Measurements from ENCODE around the gene CTSD.
A peak's percentile ranks its signal among the peaks of the same experiment; 100 is the strongest.
"Not testable (repeated sequence)": the region's sequence is repeated elsewhere in the genome, so short reads cannot be mapped to it uniquely, and the experiment has no call there.

The CTSD gene

DNA sequence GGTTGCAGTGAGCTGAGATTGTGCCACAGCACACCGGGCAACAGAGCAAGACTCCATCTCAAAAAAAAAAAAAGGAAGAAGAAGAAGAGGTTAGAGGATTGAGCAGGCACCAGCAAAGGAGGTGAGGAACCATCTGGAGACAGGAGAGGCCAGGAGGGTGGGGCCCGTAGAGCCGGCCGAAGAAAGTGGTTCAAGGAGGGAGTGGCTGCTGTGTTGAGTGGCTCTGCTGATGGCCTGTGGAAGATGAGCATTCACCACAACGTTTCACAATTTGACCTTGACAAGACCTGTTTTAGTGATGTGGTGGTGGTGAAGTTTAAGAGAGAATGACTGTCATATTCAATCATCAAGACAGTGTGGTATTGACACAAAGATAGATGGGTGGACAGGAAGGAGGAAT, 6.8 kb upstream of the CTSD start:
- no peak for DNase-seq
- ATAC-seq (replicated peaks): no peak
- Mint-ChIP-seq H3K36me3 (ENCODE audit: insufficient read depth) (peaks cover 11% of the 10 kb centered on the region), H3K27me3 (no peaks in the 10 kb centered on the region), H3K4me3 (peak overlapping the region in 1 of 2 donors; percentile 5), H3K9me3 (no peaks in the 10 kb centered on the region), H3K27ac (no peak overlapping the region), H3K4me1 (ENCODE audit: low read depth in 2 of 2) (peaks cover 19 to 29% of the 10 kb centered on the region in 2 donors)

DNA sequence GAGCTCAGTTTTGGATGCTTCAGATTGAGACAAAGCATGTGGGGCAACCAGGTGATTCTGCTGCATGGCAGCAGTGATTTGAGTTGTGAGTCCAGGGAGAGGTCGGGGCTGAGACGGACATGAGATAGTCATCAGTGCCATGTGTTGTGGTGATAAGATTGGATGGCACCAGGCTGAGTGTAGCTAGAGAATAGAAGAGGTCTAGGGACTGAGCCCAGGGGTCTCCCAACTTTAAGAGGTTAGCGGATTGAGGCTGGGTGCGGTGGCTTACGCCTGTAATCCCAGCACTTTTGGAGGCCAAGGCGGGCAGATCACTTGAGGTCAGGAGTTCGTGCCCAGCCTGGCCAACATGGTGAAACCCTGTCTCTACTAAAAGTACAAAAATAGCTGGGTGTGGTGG, 6.3 kb upstream of the CTSD start:
- H3K27ac Mint-ChIP-seq: no peak overlapping the region
- H3K27me3 Mint-ChIP-seq: no peaks in the 10 kb centered on the region
- H3K4me1 Mint-ChIP-seq (ENCODE audit: low read depth in 2 of 2): peaks cover 19 to 29% of the 10 kb centered on the region in 2 donors
- H3K9me3 Mint-ChIP-seq: no peaks in the 10 kb centered on the region
- no peak for DNase-seq
- peak overlapping the region in 1 of 2 donors; percentile 5 for H3K4me3 Mint-ChIP-seq
- ATAC-seq (replicated peaks): no peak
- peaks cover 11% of the 10 kb centered on the region for H3K36me3 Mint-ChIP-seq (ENCODE audit: insufficient read depth)

DNA sequence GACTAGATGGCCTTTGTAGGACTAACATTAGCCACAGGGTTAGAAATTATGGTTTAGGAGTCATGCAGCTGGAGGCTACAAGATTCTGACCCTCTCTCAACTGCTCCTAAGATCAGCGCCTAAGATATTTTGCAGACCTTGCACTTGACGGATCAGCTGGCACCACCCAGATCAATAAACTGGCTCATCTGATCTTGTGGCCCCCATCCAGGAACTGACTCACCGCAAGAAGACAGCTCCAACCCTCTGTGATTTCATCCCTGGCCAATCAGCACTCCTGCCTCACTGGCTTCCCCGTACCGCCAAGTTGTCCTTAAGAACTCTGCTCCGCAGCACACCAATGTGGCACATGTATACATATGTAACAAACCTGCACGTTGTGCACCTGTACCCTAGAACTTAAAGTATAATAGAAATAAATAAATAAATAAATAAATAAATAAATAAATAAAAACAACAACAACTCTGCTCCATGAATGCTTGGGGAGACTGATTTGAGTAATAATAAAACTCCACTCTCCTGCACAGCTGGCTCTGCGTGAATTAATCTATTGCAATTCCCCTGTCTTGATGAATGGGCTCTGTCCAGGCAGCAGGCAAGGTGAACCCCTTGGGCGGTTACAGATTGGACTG, 5.7 kb upstream of the CTSD start:
- not testable (repeated sequence) for DNase-seq
- peak overlapping the region in 1 of 2 donors; percentile 78 for H3K27ac Mint-ChIP-seq

DNA sequence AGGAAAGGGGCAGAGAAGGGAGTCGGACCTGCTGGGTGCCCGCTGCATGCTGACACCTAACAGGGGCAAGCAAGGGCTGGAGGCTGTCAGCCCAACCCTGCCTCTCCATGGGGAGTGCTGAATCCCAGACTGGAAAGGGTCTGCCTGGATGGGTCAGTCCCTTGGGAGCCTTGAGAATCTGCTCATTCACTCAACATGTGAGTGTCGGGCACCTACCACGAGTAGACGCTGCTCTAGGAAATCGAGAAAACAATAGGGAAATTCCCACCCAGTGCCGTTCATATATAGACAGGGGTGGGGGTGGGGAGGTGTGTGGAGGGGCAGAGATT, 4.4 kb upstream of the CTSD start:
- H3K27me3 Mint-ChIP-seq: no peaks in the 10 kb centered on the region
- H3K4me1 Mint-ChIP-seq (ENCODE audit: low read depth in 2 of 2): peaks cover 17 to 24% of the 10 kb centered on the region in 2 donors
- ATAC-seq (replicated peaks) (no peak), DNase-seq (no peak)
- no peaks in the 10 kb centered on the region for H3K9me3 Mint-ChIP-seq
- H3K27ac Mint-ChIP-seq: no peak overlapping the region
- no peak overlapping the region for H3K4me3 Mint-ChIP-seq
- peaks cover 14% of the 10 kb centered on the region for H3K36me3 Mint-ChIP-seq (ENCODE audit: insufficient read depth)

More for the DNA sequence above, 5.7 kb upstream of the CTSD start:
- not testable (repeated sequence) for H3K27me3 Mint-ChIP-seq; H3K9me3 Mint-ChIP-seq; H3K4me3 Mint-ChIP-seq; ATAC-seq (replicated peaks)
- H3K4me1 Mint-ChIP-seq (ENCODE audit: low read depth in 2 of 2): peaks cover 20 to 29% of the 10 kb centered on the region in 2 donors
- H3K36me3 Mint-ChIP-seq (ENCODE audit: insufficient read depth): peaks cover 14% of the 10 kb centered on the region

DNA sequence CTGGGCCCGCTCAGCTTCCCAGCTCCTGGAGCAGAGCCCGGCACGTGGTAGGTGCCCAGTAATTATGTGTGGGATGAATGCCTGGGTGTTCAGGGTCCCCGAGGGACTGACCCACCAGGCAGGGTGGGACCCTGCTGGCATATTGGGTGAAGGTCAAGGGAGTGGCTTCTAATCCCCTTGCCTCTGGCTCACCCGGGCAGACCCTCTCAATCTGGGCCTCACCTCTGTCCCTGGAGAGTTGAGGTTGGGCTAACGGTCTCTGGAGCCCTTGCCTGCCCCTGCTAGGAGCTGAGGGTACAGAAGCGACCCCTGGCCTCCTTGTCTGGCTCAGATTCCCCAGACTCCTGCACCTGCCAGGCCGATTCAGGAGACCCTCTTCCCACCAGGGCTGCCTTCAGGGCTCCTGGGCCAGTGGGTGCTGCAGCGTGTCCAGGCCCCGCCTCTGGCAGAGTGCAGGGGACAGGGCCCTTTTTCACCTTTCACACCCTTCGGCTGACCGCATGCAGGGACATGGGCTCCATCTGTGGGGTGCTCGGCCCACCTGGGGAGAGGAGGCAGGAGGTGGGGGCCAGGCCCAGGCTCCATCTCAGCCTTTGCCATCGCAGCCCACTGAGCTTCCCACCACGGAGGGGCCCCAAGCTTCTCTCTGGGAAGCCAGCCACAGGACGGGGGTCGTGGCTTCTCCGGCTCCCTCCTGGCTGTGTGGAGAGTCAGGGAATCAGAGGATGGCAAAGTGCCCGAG, 3.8 kb upstream of the CTSD start:
- H3K27ac Mint-ChIP-seq: no peak overlapping the region
- no peaks in the 10 kb centered on the region for H3K27me3 Mint-ChIP-seq
- H3K4me3 Mint-ChIP-seq: no peak overlapping the region
- H3K4me1 Mint-ChIP-seq (ENCODE audit: low read depth in 2 of 2): peaks cover 19 to 25% of the 10 kb centered on the region in 2 donors
- peaks cover 14% of the 10 kb centered on the region for H3K36me3 Mint-ChIP-seq (ENCODE audit: insufficient read depth)
- no peak for DNase-seq
- no peaks in the 10 kb centered on the region for H3K9me3 Mint-ChIP-seq
- ATAC-seq (replicated peaks): no peak

DNA sequence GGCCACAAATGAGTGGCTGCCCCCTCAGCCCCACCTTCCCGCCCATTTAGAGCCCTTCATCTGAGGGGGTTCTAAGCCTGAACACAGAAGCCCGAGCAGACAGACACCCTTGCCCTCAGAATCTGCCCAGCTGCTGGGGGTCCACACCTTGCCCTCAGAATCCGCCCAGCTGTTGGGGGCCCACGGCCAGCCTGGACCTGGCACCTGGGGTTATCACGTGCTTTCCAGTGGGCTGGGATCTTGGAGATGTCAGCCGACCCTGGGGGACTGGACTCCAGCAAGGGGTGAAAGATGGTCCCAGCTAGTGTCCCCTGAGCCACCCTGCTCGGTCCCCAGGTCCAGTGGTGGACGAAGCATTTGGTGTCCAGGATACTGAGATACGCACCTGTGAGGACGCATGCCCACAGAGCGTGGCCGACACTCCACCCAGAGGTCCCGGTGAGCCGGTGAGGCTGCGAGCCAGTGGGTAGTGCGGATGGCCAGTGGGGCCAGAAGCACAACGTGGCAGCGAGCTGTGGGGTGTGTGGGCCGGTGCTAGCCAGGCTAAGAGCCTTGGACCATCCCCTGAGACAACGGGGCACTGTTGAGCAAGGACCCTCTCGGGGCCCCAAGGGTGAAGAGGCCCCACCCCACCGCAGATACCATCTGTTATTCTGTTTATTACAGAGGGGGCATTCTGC, 3.1 kb upstream of the CTSD start:
- no peak for ATAC-seq (replicated peaks)
- Mint-ChIP-seq H3K4me1 (ENCODE audit: low read depth in 2 of 2) (peaks cover 19 to 25% of the 10 kb centered on the region in 2 donors), H3K4me3 (no peak overlapping the region), H3K27me3 (no peaks in the 10 kb centered on the region), H3K36me3 (ENCODE audit: insufficient read depth) (peaks cover 14% of the 10 kb centered on the region), H3K9me3 (no peaks in the 10 kb centered on the region), H3K27ac (no peak overlapping the region)
- DNase-seq: no peak

DNA sequence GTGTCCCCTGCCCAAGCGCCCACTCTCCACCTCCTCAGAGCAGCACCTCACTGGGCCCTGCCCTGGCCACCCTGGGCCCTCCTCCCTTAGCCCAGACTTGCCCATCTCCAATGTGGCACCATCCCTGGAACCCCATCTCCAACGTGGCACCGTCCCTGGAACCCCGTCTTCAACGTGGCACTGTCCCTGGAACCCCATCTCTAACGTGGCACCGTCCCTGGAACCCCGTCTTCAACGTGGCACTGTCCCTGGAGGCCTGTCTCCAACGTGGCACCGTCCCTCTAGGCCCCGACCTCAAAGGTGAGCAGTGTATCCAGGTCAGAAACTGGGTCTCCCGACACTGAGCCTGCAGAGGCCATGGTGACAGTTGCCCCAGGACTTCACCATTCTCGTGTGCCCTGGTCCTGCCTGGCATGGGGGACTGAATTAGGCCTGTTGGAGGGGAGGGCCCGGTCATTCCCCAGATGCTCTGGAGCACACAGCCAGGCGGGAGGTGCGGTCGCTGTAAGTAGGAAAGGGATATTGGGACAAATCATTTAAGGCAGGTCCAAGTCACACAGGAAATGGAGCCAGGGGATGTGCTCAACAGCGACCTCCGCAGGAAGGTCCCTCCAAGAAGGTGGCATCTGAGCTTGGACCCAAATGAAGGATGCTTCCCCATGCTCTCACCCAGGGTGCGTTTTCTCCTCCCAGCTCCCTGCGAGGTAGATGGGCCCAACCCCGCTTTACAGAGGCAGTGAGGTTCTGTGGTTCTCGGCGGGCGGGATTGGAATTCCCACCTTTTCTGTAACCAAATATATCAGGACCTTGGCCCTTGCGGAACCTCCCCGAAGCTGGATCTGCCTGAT, 2.4 kb upstream of the CTSD start:
- Mint-ChIP-seq H3K4me1 (ENCODE audit: low read depth in 2 of 2) (peaks cover 20 to 26% of the 10 kb centered on the region in 2 donors), H3K9me3 (no peaks in the 10 kb centered on the region)

DNA sequence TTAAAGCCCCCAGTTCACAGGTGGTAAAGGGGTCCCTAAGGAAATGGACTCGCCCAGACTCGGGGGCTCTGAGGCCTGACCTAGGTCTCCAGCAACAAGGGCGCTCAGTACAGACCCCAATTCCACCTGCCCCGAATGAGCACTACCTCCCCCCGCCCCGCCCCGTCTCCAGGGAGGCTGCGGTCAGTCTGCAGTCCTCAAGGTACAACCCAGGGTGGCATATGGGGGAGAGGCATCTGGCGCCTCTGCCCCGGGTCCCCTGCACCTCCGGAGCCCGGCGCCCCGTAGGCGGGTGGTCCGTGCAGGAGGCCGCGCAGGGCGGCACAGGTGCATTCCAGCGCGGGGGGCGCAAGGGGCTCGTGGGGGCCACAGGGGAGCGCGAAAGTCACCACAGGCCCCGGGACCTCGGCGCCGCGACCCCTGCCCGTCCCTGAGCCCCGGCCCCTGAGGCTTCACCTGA, 361 bp downstream of the CTSD start:
- Mint-ChIP-seq H3K36me3 (ENCODE audit: insufficient read depth) (peaks cover 19% of the 10 kb centered on the region), H3K27me3 (no peaks in the 10 kb centered on the region), H3K27ac (peak overlapping the region in 1 of 2 donors; percentile 78), H3K4me3 (peak overlapping the region; percentile 77 to 87), H3K4me1 (ENCODE audit: low read depth in 2 of 2) (peaks cover 23 to 37% of the 10 kb centered on the region in 2 donors), H3K9me3 (no peaks in the 10 kb centered on the region)
- ATAC-seq (replicated peaks) (peak; percentile 52), DNase-seq (peak in 2 of 3 experiments; percentile 10 to 25)

More for the DNA sequence above, 2.4 kb upstream of the CTSD start:
- Mint-ChIP-seq H3K27me3 (no peaks in the 10 kb centered on the region), H3K27ac (no peak overlapping the region), H3K4me3 (no peak overlapping the region), H3K36me3 (ENCODE audit: insufficient read depth) (peaks cover 13% of the 10 kb centered on the region)
- no peak for ATAC-seq (replicated peaks)
- no peak for DNase-seq

DNA sequence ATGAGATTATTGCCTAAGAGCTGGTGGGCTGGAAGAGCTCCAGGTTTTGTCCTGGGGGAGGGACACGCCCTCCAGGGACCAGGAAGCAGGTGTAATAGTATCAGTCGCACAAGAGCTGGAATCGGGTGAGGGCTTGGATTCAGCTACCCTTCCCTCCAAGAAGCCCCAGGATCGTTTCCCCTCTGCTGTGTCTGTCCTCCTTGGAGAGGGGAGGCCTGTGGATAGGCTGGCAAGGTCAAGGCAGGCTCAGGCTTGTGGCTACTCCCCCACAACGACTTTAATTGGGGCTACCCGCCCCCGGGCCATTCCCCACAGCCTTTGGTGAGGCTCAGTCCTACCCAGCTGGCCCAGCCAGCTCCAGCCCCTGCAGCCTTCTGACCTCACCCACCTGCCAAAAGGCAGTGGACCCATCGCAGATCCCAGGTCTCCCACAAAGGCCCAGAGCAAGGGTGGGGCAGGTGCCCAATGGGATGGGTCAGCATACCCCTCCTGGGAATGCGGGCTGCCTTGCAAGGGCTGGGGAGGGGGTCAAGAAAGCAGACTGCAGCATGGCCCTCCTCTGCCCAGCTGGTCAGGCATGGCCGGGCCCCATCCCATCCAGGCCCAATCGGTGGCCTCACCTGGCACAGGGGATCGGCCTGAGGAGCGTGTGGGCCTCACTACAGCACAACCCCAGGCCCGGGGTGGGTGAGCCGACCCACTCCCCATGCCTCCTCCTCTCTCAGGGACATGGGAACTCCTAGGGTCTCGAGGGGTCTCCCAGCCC, 1.0 kb downstream of the CTSD start:
- peak overlapping the region; percentile 77 to 87 for H3K4me3 Mint-ChIP-seq
- no peak for DNase-seq
- no peak for ATAC-seq (replicated peaks)

DNA sequence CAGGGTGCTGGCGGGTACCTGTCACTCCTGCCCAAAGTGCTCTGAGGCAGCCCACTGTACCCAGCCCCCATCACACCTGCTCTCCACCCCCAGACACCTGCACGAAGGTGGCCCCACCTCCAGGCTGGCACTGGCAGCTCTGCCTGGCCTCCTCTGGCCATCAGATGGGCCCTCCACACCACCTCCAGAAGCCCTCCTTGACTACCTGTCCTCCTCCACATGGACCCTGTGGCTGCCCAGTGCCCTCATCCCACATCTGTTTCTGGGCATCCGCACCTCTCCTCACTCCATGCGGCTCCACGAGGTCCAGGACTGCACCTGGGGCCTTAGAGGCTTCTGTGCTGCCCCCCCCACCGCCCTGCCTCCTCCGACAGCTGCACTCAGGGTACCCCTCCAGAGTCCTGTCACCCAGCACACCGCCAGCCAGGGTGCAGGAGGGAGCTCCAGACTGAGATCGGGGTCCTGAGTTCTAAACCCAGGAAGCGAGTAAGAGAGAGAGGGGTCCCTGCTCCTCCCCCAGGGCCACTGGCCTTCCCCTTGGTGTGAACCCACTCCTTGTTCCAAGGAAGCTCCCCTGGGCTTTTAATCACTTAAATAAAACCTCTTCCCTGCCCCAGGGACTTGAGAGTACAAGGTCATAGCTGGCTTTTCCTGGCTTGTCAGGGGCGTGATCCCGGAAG, 1.7 kb downstream of the CTSD start:
- DNase-seq (no peak), ATAC-seq (replicated peaks) (no peak)
- Mint-ChIP-seq H3K27ac (peak overlapping the region; percentile 76 to 78), H3K36me3 (ENCODE audit: insufficient read depth) (peaks cover 25% of the 10 kb centered on the region), H3K4me1 (ENCODE audit: low read depth in 2 of 2) (peaks cover 34 to 47% of the 10 kb centered on the region in 2 donors), H3K27me3 (no peaks in the 10 kb centered on the region), H3K4me3 (peak overlapping the region; percentile 77 to 87), H3K9me3 (no peaks in the 10 kb centered on the region)

More for the DNA sequence above, 1.0 kb downstream of the CTSD start:
- Mint-ChIP-seq H3K9me3 (no peaks in the 10 kb centered on the region), H3K4me1 (ENCODE audit: low read depth in 2 of 2) (peaks cover 27 to 40% of the 10 kb centered on the region in 2 donors), H3K36me3 (ENCODE audit: insufficient read depth) (peaks cover 19% of the 10 kb centered on the region), H3K27me3 (no peaks in the 10 kb centered on the region), H3K27ac (peak overlapping the region; percentile 76 to 78)

DNA sequence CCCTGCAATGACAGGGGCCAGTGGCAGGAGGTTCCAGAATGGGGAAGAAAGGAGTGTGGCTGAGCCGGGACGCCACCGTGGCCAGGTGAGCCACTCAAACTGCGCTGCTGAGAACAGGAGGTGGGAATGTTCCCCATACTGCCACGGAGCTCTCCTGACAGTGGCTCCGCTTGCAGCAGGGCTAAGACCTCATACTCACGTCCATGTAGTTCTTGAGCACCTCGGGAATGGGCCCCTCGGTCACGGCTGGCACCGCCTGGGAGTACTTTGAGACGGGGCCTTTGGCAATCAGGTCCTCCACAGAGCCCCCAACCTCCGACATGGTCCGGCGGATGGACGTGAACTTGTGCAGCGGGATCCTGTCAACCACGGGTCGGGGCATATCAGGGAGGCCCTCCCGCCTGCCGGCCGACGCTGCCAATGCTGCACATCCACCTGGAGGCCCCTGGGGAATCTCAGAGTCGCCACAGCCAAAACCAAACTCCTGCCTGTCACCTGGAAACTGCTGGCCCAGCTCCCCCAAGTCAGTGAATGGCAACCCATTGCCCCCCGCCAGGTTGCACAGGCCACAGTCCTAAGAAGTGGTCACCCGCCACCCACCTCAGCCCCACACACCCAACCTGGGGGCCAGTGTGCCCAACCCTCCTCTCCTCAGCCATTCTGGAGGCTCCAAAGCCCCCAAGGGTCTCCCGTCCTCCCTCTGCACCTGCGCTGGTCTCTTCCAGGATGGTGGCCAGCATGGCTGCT, 2.4 kb downstream of the CTSD start:
- DNase-seq: no peak
- Mint-ChIP-seq H3K9me3 (no peaks in the 10 kb centered on the region), H3K36me3 (ENCODE audit: insufficient read depth) (peaks cover 31% of the 10 kb centered on the region), H3K4me1 (ENCODE audit: low read depth in 2 of 2) (peaks cover 35 to 53% of the 10 kb centered on the region in 2 donors), H3K4me3 (peak overlapping the region; percentile 77 to 87), H3K27me3 (no peaks in the 10 kb centered on the region), H3K27ac (peak overlapping the region; percentile 76 to 78)
- no peak for ATAC-seq (replicated peaks)

All from effector memory CD8-positive, alpha-beta T cell (primary cell).